Hematopoietic multipotent progenitor cell treated with erythropoietin and hydrocortisone succinate and interleukin-3 and kit ligand, for 17 days (in vitro differentiated cells): ENCODE results near the gene DHRS2.
"Not testable (repeated sequence)": the region's sequence is repeated elsewhere in the genome, so short reads cannot be mapped to it uniquely, and the experiment has no call there.

ENCODE experiments used
- DNase-seq: peaks from one replicate; pipeline ENCODE4 v3.0.0-alpha.2; 2015; ENCODE audit warnings: low spot score

Gene DHRS2

DNA sequence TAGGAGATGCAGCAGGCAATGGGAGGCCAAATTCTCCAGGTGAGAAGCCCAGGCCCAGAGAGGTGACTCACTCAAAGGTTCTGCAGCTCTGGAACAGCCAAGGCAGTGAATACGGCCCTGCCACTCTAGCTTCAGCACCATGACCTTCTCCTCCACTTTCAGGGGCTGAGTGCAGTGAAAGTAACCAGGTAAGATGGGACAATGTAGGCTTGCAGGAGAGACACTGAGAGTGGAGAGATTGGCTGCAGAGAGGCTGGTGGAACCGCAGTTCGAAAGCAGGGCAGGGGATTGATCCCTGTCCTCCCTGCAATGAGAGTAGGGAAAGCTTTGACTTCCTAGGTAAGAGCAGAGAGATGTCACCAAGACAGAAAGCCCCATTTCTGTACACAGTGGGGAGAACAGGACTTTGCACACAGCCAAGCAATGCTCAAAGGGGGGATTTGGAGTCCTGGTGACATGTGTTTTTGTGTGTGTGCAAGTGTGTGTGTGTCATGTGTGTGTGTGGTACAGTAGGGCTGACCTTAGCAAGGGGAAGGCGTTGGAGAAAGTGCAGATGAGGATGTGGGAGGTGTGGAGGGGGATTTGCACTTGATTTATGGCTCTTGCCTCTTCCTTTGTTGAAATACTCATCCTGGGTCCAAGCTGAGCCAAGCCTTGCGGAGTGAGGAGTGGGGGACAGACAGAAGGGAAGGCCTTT, 12.7 kb downstream of the DHRS2 start:
- no peak for DNase-seq

DNA sequence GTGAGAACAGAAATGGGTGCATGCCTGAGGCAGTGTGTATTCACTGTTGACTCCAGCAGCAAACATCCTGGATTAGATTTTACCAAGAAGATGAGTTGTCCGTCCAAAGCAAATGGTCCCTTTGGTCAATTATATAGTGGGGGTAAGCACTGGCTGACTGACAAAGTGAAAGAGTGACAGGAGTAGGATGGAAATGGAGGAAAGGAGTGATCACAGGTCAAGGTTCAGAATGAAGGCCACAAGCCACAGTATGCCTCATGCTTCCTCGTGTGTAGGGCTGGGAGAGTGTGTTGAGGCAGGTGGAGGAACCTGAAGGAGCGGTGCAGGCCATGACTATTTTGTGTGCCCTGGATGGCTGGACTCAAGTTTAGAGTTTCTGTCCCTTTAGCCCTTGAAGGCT, 14.3 kb downstream of the DHRS2 start:
- DNase-seq, result no peak

DNA sequence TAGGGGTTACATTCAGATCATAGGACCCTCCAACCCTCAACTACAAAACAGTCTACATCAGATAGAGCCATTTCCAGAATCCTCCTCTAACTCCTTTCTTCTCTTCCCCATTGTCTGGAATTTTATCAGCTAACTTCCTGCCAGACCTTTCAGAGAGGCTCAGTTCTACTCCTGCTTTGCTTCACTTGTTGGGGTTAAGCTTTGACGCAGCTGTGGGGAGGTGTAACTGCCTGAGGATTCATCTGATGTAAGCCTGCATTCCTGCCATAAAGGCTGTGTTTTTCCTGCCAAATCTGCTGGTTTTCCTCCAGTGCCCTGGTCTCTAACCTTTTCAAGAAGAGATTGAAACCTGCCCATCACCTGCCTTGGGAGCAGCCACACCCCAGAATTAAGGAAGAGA, 16.9 kb downstream of the DHRS2 start:
- no peak for DNase-seq

DNA sequence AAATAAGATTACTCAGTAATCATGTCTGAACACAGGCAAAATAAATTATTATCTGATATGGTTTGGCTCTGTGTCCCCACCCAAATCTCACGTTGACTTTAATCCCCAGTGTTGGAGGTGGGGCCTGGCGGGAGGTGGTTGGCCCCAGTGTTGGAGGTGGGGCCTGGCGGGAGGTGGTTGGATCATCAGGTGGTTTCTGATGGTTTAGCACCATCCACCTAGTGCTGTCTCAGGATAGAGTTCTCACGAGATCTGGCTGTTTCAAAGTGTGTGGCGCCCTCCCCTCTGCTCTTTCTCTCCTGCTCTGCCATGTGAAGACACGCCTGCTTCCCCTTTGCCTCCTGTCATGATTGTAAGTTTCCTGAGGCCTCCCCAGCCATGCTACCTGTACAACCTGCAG, 18.1 kb downstream of the DHRS2 start:
- DNase-seq, result no peak

DNA sequence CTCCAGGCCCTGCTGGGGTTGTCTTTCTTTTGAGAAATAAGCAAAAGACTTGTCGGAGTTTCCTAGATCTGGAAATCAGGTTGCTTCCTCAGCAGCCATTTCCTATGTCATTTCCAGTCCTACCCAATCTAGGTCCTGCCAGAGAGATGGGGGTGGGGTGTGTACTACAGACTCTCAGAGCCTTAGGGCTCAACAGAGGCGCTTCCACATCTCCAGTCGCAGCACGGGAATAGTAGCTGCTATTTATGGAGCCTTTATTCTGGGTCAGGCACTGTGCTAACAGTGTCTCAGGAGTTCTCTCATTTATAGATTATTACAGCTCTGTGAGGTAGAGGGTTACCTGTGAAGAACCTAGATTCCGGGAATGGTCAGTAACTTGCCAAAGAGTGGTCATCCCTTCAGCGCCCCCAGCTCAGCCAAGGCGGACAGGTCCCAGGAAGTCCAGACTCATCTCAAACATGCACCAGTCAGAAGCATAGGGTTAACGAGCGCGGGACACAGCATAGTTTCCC, 21.9 kb downstream of the DHRS2 start:
- DNase-seq, result no peak

DNA sequence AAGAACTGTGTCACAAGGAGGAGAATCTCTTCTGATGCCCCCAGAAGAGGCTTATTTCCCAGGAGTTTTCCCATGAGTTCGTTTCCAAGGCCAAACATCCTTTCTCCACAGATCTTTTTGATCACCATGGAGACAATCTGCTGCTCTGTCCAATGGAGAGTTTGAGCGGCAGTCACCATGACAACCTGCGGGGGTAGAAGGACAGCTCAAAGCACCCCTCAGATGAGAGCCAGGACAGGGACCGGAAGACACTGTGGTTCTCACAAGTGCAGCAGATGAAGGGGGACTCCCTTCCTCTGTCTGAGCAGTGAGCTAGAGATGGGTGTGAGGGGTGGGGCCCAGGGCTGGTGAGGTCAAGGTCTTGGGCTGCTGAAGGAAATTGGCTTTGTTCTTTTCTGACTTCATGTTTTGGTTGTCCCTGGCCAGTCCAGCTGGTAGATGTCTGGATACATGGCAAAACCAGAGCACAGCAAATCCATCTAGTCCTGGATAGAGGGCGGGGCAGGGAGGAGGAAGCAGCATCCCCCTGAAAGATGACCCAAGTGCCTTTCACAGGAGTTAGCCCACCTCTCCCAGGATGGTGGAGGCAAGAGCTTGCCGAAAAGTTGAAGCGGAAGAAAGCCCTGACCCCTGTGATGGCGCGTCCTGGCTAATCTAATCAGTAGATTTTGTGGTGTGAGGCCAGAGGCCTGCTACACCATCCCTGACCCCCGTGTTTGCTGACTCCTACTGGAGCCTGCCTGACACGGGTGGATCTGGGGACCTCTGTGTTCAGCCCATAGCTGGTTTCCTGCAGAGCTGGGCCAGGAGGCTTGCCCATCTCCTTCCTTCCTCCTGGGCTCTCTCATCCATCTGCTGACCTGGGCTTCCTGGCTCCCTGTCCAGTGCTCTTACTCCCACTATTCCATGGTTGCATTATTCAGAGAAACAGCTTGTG, 24.4 kb downstream of the DHRS2 start:
- no peak for DNase-seq

DNA sequence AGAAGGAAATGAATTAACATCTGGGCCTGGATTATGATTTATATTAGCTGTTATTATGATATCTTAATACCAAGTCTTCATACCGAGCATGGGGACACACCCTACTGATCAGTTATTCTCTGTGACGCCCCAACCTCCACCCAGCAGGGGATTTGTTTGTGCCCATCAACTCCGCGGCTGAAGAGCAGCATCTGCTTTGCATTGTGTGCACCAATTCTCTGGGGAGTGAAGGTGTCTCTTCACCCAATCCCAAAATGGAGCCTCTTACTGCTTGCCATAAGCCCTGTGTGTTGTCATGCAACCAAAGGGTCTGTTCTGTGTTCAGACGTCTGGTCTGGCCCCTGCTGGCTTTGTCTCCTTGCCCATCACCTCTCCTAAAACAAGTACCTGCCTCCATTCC, 25.4 kb downstream of the DHRS2 start:
- no peak for DNase-seq

DNA sequence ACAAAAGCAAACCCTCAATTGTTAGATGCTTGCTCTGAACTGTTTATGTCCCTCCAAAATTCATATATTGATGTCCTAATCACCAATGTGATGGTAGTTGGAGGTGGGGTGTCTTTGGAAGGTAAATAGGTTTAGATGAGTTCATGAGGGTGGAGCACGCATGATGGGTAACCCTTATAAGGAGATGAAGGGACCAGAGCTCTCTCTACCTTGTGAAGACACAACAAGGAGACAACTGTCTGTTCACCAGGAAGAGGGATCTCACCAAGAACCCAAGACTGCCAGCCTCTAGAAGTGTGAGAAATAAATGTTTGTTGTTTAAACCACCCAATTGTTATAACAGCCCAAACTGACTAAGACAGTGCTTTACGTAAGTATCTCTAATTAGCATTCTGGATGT, 27.0 kb downstream of the DHRS2 start:
- DNase-seq, result no peak

DNA sequence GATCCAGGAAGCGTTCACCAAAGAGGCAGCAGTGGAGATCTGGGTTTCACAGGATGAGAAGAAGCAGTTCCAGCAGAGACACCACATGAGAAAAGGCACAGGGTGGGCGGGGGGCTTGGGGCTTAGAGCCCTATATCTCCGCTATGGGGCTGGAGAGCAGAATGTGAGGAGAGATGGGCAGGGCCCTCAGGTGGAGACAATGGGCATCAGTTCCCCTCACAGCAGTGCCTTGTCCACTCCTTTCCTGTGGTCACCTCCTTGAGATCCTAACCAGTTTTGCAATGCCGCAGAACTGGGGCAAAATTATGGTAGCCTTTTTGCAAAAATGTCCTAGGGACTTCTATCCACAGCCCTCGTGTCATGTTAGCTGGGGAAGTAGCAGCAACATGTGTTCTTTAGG, 27.5 kb downstream of the DHRS2 start:
- DNase-seq, result no peak

DNA sequence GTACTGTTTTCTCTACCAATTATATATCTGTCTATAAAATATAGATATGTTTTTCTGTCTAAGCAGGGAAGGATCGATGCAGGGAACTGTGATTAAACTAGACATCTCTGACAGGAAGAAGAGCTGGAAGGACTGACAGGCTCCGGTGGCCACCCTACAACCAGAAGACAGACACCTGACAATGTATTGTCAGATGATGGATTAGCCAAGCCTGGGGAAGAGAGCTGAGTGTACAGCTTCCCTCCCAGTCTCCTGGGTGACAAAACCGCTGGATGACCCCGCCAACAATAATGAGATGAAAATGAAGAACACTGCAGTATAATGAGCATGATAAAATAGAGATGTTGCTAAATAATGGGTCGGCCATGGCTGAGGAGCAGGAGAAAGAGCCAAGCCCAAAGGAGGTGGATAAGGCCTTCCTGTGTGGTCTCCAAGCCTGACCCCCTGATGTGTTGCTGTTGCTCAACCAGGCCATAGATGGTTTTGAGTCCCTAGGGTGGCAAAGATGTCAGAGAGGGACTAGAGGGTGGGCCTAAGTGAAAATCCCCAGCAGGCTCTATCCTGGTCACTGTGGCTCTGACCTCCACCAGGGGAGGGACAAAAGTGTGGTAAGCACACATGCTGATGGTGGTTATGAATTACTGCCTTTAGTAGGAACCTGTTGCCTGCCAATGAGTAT, 28.2 kb downstream of the DHRS2 start:
- DNase-seq, result no peak

DNA sequence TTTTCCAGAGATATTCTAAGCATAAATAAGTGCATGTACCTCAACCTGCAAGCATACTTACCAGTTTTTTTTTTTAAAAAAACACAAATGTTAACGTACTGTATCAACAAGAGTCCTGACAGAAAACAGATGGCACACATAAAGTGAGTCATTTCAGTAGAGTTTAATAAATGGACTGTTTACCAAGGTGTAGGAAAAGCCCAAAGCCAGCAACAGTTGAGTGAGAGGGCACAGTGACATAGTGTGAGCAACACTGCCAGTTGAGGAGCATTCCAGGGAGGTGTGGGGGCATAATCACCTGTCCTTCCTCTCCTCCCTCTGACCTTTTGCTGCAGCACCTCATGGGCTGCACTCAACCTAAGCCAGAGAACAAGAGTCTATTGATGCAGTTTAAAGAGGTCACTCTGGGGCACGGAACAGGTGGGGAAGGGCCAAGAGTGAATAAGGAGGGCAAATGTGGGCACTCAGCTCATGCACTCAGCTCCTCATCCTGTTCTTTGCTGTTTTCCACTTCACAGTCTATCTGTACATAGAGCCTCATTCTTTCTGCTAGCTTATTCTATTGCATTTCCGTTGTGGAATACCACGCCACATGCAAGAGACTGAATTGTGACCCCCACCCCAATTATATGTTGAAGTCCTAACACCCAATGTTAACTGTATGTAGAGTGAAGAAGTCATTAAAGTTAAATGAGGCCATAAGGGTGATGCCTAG, 29.3 kb downstream of the DHRS2 start:
- no peak for DNase-seq

DNA sequence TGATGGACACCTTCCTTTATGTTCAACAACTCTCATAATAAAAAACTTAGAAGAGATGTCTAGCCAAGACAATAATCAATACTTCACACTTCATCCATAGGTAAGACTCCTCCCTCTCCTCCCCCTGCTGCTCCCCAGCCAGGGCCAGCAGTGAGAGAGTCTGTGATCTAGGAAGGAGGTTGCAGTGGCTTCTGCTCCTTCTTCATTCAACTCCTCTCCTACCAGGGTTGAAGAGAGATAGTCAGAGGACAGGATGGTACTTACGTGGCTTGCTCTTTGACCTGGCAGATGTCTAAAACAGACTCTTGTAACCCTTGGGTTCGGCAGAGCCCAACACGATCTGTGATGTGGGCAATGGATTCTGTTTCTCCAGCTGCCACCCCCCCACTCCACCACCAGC, 31.0 kb downstream of the DHRS2 start:
- DNase-seq, result no peak

DNA sequence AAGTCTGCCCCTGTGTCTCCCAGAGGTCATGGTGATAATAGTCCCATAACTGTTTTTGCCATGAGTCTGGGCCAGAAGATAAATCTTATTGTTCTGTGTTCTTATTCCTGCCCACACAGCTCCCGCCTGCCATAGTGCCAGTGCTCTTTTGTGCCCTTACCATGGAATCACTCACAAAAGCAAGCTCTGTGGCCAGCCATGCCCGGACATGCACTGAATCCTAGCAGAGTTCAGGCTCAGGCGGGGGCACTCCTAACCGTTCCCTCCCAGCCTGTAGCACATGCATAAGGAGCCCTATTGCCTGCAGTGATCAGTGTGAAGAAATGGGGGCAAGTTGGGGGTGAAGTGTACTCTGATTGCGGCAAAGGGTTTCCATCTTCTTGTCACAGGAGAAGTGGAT, 33.3 kb downstream of the DHRS2 start:
- no peak for DNase-seq

DNA sequence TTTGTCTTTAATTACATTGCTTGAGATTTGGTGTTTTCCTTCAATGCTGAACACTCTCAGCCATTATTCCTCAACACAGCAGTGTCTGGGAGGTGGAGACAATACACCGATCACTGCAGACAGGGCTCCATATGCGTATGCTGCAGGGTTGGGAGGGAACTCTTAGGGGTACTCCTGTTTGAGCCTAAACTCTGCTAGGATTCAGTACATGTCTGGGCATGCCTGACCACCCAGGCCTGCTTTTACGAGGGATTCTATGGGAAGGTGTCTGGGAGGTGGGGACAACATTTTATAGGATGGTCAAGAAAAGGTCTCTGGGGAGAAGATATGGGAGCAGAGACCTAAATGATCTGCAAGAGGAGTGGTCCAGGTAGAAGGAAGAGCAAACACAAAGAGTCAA, 34.3 kb downstream of the DHRS2 start:
- no peak for DNase-seq

DNA sequence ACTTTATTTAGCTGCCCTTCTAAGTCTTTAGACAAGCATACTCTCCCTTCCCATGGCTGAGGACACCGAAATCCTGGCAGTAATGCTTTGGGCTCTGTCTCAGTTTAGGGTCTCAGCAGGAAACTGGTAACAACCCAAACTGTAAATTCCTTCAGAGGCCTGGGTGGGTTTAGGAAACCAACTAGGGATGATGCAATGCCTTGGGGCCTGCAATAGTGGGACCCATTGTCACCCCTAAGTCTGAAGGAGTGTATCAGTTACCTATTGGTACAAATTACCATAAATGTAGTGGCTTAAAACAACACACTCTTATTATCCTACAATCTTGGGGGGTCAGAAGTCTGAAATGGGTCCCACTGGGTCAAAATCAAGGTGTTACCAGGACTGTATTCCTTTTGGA, 36.0 kb downstream of the DHRS2 start:
- DNase-seq, result no peak

DNA sequence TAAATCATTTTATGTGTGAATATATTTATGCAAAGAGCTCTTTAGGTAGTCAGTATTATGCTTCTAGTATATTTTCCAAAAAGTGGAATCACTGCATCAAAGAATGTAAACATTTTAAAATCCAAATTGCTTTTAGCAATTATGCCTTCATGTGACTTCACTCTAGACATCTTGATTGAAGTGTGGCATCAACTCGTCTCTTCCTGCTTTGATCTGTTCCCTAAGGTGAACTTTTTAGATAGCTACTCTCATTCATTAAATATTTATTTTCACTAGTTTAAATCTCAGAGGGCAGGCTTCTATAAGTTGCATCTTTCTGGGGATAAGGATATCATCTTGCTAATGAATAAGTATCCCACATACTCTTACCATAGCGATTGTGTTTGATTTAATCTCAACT, 39.2 kb downstream of the DHRS2 start:
- no peak for DNase-seq

DNA sequence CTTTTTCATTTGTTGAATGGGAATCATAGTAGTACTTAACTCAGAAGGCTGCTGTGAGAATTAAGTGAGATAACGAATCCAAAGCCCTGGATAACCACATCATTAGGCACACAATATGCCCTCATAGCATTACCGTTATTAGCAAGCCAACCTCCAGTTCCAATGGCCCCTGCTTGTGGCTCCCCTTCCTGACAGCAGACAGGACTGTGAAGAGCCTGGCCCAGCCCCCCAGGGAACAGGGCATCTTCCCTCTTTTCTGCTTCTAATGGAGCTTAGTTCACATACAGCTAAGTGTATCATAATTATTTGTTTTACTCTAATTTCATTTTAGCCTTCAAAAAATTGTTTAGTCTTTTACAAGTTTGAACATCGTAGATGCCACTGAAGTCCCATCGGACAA, 39.7 kb downstream of the DHRS2 start:
- no peak for DNase-seq

DNA sequence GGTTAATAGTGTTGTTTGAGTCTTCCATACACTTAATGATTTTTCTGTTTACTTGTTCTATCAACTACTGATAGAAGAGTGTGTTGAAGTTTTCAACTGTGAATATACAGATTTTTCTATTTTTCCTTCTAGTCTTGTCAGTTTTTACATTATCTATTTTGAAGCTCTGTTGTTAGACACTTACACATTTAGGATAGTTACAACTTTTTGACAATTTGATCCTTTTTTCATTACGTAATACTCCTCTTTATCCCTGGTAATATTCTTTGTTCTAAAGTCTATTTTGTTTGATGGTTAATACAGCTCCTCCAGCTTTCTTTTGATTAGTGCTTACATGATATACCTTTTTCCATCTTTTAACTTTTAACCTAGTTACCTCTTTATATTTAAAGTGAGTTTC, 45.2 kb downstream of the DHRS2 start:
- DNase-seq, result no peak

DNA sequence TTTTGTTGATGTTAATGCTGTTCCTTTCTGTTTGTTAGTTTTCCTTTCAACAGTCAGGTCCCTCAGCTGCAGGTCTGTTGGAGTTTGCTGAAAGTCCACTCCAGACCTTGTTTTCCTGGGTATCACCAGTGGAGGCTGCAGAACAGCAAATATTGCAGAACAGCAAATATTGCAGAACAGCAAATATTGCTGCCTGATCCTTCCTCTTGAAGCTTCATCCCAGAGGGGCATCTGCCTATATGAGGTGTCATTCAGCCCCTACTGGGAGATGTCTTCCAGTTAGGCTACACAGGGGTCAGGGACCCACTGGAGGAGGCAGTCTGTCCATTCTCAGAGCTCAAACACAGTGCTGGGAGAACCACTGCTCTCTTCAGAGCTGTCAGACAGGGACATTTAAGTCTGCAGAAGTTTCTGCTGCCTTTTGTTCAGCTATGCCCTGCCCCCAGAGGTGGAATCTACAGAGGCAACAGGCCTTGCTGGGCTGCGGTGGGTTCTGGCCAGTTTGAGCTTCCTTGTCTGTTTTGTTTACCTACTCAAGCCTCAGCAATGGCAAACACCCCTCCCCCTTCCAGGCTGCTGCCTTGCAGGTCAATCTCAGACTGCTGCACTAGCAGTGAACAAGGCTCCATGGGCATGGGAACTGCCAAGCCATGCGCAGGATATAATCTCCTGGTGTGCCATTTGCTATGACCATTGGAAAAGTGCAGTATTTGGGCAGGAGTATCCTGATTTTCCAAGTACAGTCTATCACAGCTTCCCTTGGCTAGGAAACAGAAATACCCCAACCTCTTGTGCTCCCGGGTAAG, 53.7 kb downstream of the DHRS2 start:
- DNase-seq, result not testable (repeated sequence)

DNA sequence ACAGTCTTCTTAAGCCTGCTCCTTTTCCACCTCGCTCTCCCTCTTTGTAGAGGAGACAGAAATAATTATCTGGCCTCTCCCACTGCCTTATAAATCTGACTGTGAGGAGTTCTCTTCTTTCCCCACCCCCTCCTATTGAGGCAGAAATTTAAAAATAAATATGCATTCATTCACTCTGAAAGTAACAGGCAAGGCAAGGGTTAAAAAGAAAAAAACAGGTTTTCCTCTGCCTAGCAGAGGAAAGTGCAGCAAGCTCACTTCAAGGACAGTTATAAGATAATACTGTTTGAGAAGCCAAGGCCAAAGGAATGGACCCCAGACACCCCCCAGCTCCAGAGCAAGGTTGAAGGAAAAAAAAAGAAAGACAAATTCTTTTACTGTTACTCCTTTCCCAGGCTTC, 56.3 kb downstream of the DHRS2 start:
- DNase-seq, result no peak

DNA sequence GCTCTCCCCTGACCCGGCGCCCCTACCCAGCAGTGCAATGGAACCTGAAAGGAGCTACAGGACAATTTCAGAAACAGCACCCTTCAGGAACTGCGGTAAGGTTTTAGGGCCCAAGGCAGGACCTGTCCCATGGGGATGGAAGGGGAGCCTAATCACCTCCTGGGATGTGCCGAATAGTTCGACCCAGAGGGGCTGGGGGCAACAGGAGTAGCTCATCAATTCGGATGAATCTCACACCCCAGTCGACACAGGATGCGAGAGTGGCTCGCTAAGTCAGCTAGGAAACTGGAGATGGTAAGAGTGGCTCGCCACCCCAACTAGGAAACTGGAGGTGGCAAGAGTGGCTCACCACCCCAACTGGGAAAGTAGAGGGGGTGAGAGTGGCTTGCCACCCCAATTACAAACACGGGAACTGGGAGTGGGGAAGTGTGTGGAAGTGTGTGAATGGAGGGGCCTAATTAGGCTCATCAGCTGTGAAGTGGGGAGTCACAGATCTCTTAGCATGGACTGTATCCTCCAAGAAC, 57.1 kb downstream of the DHRS2 start:
- no peak for DNase-seq
